GM18517 (cell line): ENCODE measurements around the gene TNFRSF9.
"Not testable (repeated sequence)": the region's sequence is repeated elsewhere in the genome, so short reads cannot be mapped to it uniquely, and the experiment has no call there.

Source experiments
- ATAC-seq: cut with Tn5 transposase; IDR thresholded peaks from one replicate; pipeline ENCODE4 v1.9.1; 2021; ENCODE audit warnings: mild to moderate bottlenecking, moderate library complexity; ENCODE audit not compliant: unreplicated experiment

The TNFRSF9 gene

GRCh38 chr1:7961216-7962013 is 20.8 kb upstream of the TNFRSF9 start, which contains the start of gene PARK7:
PARK7 (plus strand) TSS chr1:7961711; CDS start chr1:7962786, 1,075 bp downstream.
- ATAC-seq: peak; percentile 94

GRCh38 chr1:7960867-7961215 is 20.2 kb upstream of the TNFRSF9 start:
- ATAC-seq: no peak

- no peak for ATAC-seq
These were observed 19.5 kb upstream of the TNFRSF9 start for GRCh38 chr1:7960165-7960564.

GRCh38 chr1:7956218-7957032 is 15.8 kb upstream of the TNFRSF9 start:
- no peak for ATAC-seq

- no peak for ATAC-seq
These were observed 14.0 kb upstream of the TNFRSF9 start for GRCh38 chr1:7954683-7955082.

GRCh38 chr1:7953850-7954609 is 13.4 kb upstream of the TNFRSF9 start:
- peak; percentile 83 for ATAC-seq

- not testable (repeated sequence) for ATAC-seq
These were observed 12.2 kb upstream of the TNFRSF9 start for GRCh38 chr1:7952791-7953190.

- no peak for ATAC-seq
These were observed 8.3 kb upstream of the TNFRSF9 start for GRCh38 chr1:7948960-7949359.

GRCh38 chr1:7943251-7943650 is 2.6 kb upstream of the TNFRSF9 start:
- ATAC-seq: no peak

- no peak for ATAC-seq
These were observed 1.7 kb upstream of the TNFRSF9 start for GRCh38 chr1:7942214-7942921.

- no peak for ATAC-seq
These were observed 776 bp upstream of the TNFRSF9 start for GRCh38 chr1:7941437-7941793.

- no peak for ATAC-seq
These were observed 605 bp downstream of the TNFRSF9 start for GRCh38 chr1:7940034-7940433.

- no peak for ATAC-seq
These were observed 2.6 kb downstream of the TNFRSF9 start for GRCh38 chr1:7938070-7938469.

GRCh38 chr1:7932524-7933138 is 8.0 kb downstream of the TNFRSF9 start:
- ATAC-seq: no peak

- ATAC-seq: no peak
These were observed 9.2 kb downstream of the TNFRSF9 start for GRCh38 chr1:7931446-7931812.

GRCh38 chr1:7930645-7931445 is 9.8 kb downstream of the TNFRSF9 start:
- ATAC-seq: no peak

GRCh38 chr1:7929637-7930036 is 11.0 kb downstream of the TNFRSF9 start:
- no peak for ATAC-seq

- ATAC-seq: no peak
These were observed 12.4 kb downstream of the TNFRSF9 start for GRCh38 chr1:7928247-7928646.

- not testable (repeated sequence) for ATAC-seq
These were observed 13.6 kb downstream of the TNFRSF9 start for GRCh38 chr1:7927061-7927460.

GRCh38 chr1:7922301-7922700 is 18.3 kb downstream of the TNFRSF9 start:
- ATAC-seq: no peak
